ENCODE results near the gene KIF14.
A peak's percentile ranks its signal among the peaks of the same experiment; 100 is the strongest.
"Not testable (repeated sequence)": the region's sequence is repeated elsewhere in the genome, so short reads cannot be mapped to it uniquely, and the experiment has no call there.

Gene KIF14

DNA sequence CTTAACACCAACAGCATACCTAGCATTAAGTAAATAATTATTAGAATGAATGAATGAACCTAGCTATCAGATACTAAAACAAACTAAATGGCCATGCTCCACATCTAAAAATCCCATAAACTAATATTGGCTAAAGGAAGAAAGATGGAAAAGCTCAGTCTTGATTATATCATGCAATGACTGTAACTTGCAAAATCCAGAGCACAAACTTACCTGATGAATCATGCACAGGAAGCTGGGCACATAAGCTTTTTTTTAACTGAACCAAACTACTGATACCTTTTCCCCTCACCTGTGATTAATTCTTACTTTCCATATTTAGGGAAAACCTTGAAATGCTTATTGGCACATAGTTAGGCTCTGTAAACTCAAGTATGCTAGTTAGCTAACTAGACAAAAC is 70.2 kb downstream of the KIF14 start:
- Histone ChIP-seq H3K27ac (no peak overlapping the region), H3K4me3 (no peak overlapping the region)

DNA sequence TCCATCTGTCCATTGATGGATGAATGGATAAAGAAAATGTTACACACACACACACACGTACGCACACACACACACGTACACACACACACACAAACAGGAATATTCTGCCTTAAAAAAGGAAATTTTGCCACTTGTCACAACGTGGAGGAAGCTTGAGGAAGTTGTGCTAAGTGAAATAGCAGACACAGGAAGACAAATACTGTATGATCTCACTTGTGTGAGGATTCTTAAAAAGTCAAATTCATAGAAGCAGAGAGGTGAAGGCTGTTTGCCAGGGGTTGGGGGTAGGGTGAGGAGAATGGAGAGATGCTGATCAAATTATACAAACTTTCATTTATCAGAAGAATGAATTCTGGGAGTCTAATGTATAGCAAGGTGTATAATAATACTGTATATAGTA is 73.2 kb downstream of the KIF14 start:
- Histone ChIP-seq H3K27ac (no peak overlapping the region), H3K4me3 (no peak overlapping the region)

DNA sequence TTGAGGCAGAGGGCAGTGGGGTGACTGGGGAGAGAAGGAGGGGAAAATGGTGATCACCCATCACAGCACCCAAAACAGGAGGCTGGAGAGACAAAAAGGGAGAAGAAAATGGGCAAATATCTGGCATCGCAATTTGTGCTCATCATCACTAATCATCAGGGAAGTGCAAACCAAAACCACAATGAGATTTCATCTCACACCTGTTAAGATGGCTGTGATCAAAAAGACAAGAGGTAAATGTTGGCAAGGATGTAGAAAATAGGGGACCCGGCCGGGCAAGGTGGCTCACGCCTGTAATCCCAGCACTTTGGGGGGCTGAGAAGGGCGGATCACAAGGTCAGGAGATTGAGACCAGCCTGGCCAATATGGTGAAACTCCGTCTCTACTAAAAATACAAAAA is 74.0 kb downstream of the KIF14 start:
- no peak overlapping the region for H3K27ac ChIP-seq
- no peak overlapping the region for H3K4me3 ChIP-seq

DNA sequence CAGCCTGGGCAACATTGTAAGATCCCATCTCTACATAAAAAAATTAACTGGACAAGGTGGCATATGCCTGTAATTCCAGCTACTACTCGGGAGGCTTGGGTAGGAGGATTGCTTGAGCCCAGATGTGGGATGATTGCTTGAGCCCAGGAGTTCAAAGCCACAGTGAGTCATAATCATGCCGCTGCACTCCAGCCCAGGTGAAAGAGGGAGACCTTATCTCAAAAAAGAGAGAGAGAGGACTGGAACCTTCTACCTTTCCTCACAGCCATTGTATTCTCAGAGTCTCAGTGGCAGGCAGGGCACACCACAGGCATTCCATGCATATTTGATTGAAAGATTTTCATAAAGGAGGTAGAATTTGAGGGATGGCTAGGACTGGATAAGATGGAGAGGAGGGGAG is 78.4 kb downstream of the KIF14 start:
- H3K4me3 ChIP-seq = no peak overlapping the region

DNA sequence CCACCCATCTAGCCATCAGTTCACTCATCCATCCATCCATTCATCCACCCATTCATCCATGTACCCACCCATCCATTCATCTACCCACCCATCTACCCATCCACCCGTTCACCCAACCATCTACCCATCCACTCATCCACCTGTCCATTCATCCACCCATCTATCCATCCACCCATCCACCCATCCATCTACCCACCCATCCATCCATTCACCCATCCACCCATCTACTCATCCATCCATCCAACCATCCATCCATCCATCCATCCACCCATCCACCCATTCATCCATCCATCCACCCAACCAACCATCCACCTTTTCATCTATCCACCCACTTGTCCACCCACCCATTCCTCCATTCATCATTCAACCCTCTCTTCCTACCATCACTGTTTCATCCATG is 80.3 kb downstream of the KIF14 start:
- Histone ChIP-seq H3K4me3 (no peak overlapping the region), H3K27ac (no peak overlapping the region)

More for the DNA sequence above, 78.4 kb downstream of the KIF14 start:
- H3K27ac ChIP-seq = no peak overlapping the region

DNA sequence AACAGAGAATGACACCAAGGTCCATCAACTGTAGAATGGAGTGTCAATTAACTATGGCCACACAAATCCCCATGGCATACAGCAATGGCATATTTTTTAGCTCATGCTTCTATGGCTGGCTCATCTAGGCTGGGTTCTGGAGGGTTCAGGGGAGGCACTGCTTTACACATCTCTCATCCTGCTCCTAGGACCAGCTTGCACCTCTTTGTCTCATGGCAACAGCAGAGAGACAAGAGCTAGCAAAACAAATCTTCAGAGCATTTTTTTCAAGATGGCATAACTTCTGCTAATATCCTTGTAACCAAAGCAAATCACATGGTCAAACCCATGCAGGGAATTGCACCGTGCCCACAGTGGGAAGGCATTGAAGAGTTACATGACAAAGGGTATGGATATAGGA is 82.4 kb downstream of the KIF14 start:
- H3K4me3 ChIP-seq = no peak overlapping the region
- H3K27ac ChIP-seq = no peak overlapping the region

DNA sequence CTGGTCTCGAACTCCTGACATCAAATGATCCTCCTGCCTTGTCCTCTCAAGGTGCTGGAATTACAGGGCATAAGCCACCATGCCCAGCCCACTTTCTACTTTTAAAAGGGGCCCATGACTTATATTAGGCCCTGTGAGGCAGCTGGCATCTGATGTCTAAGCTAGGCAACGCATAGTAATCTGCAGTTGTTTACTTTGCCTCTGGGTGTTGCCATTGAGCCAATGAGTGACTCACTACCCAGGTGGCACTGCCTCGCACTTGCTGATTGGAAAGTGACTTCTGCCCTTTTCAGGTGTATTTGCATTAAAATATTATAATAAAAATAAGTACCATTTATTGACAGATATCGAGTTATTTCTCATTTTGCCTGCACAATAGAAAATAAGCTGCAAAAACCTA is 84.9 kb downstream of the KIF14 start:
- Histone ChIP-seq H3K4me3 (no peak overlapping the region), H3K27ac (no peak overlapping the region)

DNA sequence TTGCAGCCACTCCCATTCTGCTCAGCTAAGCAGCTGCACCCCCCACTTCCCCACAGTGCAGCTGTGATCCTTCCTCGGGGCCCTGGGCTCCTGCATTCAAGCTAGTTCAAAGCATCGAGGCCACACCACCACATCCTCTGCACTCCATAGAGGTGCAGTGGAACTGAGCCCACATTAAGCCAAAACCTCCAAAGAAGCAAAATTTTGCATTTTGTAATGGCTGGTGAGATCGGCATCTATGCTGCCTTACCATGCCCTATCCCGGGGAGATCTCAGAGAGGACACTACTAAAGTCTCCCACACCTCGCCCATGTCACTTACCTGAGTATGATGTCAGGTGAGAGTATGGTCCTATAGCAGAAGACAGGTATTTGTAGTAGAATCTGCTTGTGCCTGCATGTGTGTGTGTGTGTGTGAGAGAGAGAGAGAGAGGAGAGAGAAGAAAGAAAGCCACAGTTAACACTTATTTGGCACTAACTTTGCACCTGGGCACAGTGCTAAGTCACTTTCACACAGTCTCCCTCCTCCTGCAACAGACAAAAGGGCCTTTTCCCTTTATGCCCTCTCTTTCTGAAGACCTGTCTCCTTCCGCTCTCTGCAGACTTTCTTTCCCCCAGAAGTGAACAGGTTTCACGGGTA is 89.8 kb downstream of the KIF14 start:
- Histone ChIP-seq H3K4me3 (no peak overlapping the region), H3K27ac (peak overlapping the region in 1 of 21 experiments; percentile 26)

DNA sequence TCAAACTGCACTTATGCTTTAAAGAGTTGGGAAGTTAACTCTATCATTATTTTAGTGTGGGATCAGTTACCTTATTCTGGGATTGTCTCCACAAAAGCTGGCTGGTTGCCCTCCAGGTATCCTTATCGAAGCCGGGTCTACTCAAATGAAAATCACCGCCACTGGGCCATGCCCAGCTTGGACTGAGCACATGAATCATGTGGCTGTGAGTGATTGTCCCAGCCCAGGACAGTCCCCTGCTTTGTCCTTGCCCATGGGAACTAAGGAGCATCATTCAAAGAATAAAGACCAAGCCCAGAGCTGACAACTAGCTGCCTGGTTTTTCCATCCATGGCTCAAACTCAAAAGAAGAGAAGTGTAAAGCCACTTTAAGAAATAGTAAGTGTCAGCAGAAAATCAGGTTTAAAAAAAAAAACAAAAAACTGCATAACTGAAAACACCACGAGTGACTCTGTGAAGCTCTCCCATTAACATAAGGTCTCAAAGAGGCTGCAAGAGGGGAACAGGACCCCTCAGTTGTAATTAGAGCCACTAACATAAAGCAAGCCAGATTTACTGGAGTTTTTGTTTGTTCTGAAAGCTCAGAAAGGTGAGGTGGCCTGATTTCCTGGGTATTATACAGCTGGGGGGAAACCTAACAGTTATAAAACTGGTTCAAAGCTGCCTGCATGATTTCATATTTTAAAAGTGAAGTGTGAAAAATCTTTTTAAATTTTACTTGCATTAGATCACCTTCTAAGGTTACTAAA is 91.5 kb downstream of the KIF14 start:
- Histone ChIP-seq H3K4me3 (no peak overlapping the region), H3K27ac (no peak overlapping the region)

DNA sequence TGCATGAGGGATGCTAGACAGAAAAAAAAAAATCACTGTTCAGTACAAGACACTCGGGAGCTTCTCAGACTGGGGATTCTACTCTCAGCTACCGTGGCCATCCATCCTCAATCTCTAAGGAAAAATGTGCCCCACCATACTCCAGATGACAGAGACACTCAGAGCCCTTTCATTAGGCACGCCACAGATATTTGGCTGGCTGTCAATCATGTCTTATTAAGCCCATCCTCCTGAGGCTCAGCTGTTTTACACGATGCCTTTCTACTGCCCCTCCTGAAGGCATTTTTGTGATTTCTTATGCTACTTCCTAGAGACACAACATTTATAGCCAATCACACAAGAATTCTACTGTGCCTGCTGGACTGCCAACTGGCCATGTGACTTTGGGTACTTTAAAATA is 92.9 kb downstream of the KIF14 start:
- H3K27ac ChIP-seq = no peak overlapping the region
- no peak overlapping the region for H3K4me3 ChIP-seq

DNA sequence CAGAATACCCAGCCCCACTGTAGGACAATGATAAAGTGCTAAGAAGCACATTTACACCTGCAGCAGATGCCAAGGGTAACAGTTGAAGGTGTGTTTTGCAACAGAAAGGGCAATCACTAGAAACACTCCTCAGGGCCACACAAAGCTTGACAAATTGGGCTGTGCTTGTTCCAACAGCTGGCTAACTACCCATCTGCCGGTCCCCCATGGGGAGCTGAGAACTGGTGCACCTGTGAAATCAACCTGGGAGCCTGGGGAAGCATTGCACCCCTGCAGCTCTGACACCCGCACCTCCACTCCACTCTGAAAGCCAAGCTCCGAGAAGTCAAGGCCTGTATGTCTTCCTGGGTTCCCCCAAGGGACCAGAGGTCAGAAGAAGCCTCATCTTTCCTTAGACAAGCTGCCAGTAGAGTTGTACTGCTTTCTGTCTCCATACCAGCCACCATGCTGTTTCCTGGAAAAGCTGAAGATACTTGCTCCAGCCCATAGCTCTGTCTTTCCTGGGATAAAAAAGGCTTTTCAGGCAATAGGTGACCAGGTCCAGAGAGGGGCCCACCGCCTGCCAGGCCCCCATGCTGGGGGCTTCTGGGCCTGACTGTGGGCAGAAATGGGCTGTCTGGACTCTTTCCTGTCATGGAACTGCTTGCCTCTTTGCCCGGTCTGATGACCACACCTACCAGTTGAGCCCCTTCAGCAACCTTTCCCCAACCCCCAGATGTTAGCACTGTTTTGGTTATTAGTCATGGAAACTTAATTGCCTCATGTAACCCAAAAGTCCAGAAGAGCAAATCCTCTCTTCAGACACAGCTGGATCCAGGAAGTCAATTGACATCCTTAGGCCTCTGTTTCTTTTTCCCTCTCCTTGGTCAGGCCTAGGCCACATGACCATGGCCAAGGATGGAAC is 93.6 kb downstream of the KIF14 start:
- no peak overlapping the region for H3K27ac ChIP-seq

DNA sequence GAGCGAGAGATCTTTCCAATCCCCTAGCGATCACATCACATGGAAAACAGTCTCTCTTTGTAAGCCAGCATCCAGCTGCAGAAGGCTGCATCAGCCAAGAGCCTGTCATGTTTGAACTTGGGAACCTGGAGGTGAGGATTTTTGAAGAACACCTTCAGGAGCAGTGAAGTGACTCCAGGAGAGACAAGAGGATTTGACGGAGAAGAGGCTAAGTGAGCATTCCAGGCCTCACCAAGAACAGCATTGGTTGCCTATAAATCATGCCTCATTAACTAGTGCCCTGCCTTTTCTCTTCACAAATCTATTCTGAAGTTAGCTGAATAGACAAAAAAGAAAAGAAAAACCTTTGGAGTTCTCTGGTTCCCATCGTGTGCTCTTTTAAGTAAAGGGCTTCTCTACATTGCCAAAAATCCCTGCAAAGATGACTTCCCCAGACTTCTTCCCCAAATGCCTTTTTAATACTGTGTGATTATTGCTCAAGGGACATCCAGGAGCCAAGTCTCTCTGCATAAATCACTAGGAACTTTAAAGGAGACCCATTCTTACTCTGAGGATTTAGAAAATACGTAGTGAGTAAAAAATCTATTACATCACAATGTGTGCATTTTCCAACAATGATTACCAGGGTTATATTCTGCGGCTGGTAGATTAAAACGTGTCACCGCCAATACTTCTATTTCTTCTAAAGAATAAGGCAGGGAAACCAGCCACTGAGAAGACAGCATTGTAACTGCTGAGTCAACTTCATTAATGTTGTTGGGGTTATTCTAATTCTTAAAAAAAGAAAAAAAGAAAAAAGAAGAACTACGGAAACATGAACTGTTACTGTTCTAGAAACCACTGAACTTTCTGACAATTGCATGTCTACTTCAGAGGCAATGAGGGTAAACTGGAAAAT is 95.2 kb downstream of the KIF14 start:
- no peak overlapping the region for H3K27ac ChIP-seq

More for the DNA sequence above, 93.6 kb downstream of the KIF14 start:
- H3K4me3 ChIP-seq = no peak overlapping the region

DNA sequence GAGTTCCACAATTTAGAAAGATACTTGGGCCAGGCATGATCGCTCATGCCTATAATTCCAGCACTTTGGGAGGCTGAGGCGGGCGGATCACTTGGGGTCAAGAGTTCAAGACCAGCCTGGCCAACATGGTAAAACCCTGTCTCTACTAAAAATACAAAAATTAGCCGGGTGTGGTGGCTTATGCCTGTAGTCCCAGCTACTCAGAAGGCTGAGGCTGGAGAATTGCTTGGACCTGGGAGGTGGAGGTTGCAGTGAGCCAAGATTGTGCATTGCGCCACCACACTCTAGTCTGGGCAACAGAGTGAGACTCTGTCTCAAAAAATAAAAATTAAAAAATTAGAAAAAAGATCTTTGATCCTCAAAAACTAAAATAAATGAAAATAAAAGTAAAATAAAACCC is 96.0 kb downstream of the KIF14 start:
- not testable (repeated sequence) for H3K4me3 ChIP-seq, H3K27ac ChIP-seq

More for the DNA sequence above, 95.2 kb downstream of the KIF14 start:
- H3K4me3 ChIP-seq = no peak overlapping the region

DNA sequence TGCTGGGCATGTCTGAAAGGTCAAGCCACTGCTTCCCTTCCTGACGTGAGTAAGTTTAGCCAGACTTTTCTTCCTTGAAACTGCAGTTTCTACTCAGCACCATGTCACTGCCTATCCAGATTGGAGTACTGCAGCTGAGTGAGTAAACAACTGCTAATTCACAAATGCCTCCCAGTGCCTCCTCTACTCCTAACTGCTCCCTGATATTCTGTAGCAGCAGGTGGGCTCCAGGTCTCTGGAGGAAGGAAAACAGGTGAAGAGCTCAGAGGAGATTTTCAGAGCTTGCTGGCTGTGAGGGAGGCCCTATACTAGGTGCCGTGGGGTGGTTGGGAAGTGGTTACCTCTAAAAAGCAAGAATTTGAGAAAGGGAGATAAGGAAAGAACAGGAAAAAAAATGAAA is 96.5 kb downstream of the KIF14 start:
- Histone ChIP-seq H3K27ac (no peak overlapping the region), H3K4me3 (no peak overlapping the region)

DNA sequence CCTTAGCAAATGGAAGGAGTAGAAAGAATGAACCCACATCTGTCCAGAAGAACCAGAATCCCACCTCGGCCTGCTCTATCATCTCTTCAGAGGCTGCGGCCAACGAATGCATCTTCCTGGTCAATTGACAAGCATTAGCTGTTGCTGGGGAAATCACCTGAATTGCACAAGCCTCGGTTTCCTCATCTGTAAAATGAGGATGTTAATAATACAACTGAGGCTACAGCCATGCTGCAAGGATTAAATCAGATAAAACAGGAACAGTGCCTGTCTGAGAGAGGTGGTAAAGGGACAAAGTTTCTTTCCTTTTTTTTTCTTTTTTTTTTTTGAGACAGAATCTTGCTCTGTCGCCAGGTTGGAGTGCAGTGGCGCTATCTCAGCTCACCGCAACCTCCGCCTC is 99.8 kb downstream of the KIF14 start:
- Histone ChIP-seq H3K4me3 (no peak overlapping the region), H3K27ac (no peak overlapping the region)

DNA sequence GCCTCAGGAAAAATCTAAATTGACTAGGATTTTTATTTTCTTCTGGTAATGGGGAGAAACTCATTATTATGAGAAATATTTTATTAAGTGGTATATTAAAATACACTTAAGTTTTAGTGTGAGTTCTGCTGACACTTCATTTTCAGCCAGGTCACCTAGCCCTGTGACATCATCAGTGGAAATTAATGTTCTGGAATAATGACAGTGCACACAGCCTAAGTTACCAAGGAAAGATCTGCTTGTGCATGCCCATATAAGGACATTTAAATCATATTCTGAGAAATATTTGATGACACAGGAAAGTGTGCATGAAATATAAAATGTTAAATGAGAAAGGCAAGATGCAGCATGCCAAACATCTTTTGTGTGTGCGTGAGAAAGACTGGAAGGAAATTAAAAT is 102.0 kb downstream of the KIF14 start:
- no peak overlapping the region for H3K4me3 ChIP-seq
- no peak overlapping the region for H3K27ac ChIP-seq

DNA sequence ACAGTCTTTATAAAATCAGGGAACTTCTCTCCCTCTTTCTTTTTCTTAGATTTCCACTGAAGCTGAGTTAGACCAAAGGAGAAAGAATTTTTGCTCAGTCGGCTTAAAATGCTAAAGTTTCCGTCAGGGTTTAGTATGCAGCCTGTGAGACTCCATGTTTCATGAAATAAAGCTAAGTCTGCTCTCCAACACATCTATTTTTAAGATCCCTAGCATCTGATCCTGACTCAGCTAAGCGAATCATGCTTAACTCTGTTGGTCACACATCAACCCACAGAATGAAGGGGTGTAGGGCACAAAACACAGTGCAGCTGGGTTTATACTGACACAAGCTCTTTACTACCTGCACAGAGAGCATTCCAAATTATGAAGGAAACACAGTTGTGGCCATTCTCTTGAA is 108.4 kb downstream of the KIF14 start:
- H3K27ac ChIP-seq = peak overlapping the region in 2 of 21 experiments; percentile 3 to 47
- H3K4me3 ChIP-seq = no peak overlapping the region

DNA sequence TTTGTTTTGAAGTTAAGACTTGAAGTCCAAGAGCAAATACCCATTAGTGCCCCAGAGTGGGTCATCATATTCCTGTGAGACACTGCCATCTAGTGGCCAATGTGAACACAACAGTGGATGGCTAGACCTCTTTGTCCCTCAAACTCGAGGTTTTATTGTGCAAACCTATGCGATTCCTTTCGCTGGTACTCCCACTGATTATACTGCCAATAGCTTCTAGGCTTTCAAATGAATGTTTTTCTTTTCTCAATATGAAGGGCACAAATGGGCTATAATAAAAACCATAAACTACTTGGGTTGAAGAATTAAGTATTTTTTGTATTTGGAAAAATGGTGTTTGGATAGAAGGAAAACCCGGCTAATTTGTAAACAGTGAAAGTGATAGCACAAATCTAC is 110.3 kb downstream of the KIF14 start:
- Histone ChIP-seq H3K27ac (no peak overlapping the region), H3K4me3 (no peak overlapping the region)

DNA sequence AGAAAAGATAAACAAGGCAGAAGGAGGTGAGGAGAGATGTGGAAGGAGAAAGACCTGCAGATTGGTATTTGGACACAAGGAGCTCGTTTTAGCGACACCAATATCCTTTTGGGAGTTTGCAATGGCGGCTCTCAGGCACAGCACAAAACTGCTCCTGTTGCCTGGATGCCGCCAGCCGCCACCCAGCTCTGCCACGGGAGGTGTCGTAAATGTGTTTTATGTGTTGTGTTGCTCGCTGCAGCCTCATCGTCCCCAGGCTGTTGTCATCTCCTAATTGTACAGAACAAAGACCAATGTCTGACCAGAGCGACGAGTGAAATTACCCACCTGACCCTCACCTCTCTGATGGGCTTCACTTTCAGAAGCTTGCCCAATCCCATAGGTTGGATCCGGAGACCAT is 114.1 kb downstream of the KIF14 start:
- H3K27ac ChIP-seq = no peak overlapping the region

DNA sequence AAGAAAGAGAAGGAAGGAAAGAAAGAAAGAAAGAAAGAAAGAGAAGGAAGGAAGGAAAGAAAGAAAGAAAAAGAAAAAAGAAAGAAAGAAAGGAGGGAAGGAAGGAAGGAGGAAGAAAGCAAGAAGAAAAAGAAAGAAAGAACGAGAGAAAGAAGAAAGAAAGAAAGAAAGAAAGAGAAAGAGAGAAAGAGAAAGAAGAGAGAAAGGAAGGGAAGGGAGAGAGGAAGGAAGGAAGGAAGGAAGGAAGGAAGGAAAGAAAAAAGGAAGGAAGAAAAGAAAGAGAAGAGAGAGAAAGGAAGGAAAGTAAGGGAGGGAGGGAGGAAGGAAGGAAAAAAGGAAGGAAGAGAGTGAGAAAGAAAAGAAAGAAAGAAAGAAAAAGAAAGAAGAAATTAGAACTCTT is 115.3 kb downstream of the KIF14 start:
- H3K27ac ChIP-seq = no peak overlapping the region
- no peak overlapping the region for H3K4me3 ChIP-seq

More for the DNA sequence above, 114.1 kb downstream of the KIF14 start:
- H3K4me3 ChIP-seq = no peak overlapping the region
